ENCODE measurements around the gene GPHA2. TPM values are rescaled to one million over a fixed set of nuclear protein-coding genes. Genes with fewer than 3 reads are reported as not detected.

Gene GPHA2
- total and polyA plus RNA-seq, 4 donors = 0.43 TPM; not detected in 3

DNA sequence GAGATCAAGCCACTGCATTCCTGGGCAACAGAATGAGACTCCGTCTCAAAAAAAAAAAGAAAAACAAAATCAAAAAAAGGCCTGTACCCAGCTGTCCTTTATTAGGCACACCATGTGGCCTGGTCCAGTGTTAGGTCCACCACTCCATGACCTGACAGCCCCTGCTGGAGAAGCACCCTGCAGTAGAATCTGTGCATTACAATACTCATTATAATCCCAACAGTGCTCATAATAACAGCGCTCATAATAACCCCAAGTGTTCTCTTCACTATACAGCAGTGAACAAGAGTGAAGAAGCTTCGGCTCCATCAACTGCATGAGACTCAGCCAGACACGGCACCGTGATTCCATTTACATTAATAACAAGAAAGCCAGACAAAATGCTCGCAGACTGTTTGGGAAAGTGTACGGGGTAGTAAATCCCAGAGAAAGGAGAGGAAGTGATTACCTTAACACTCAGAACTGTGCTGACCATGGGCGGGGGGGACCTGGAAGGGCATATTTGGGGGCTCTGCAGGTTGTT, 48.4 kb downstream of the GPHA2 start:
- H3K9me3 ChIP-seq (ENCODE audit: control insufficient read depth, low read length) = no peaks in the 10 kb centered on the region
- no peak for ATAC-seq (ENCODE audit: low FRiP score)
- 74 to 79% methylated on average over 8 of the region's 8 CpGs for WGBS, 2 donors
- H3K27me3 ChIP-seq (ENCODE audit: control insufficient read depth in 1 of 2, insufficient read depth in 2 of 2, low read length in 1 of 2) = no peaks in the 10 kb centered on the region
- H3K27ac ChIP-seq (ENCODE audit: low read depth in 1 of 2, low read length in 2 of 2) = no peak overlapping the region
- no peaks in the 10 kb centered on the region for H3K36me3 ChIP-seq (ENCODE audit: control insufficient read depth in 1 of 2, insufficient read depth in 2 of 2, low read length in 1 of 2)
- H3K4me1 ChIP-seq (ENCODE audit: control insufficient read depth in 1 of 2, insufficient read depth in 2 of 2, low read length in 2 of 2) = no peaks in the 10 kb centered on the region
- intact Hi-C loops (cut with DNase I) = no loop called here
- no peak for DNase-seq
- H3K4me3 ChIP-seq (ENCODE audit: low read length in 2 of 2) = no peak overlapping the region

GRCh38 chr11:64885367-64886286, 50.1 kb downstream of the GPHA2 start:
- intact Hi-C loops (cut with DNase I) = no loop called here
- WGBS, 2 donors = 87 to 92% methylated on average over 15 of the region's 15 CpGs

More at GRCh38 chr11:64885367-64886286, 50.1 kb downstream of the GPHA2 start:
- no peaks in the 10 kb centered on the region for H3K9me3 ChIP-seq (ENCODE audit: control insufficient read depth, low read length)
- no peaks in the 10 kb centered on the region for H3K27me3 ChIP-seq (ENCODE audit: control insufficient read depth in 1 of 2, insufficient read depth in 2 of 2, low read length in 1 of 2)
- DNase-seq (no peak), ATAC-seq (ENCODE audit: low FRiP score) (no peak)
- H3K36me3 ChIP-seq (ENCODE audit: control insufficient read depth in 1 of 2, insufficient read depth in 2 of 2, low read length in 1 of 2) = no peaks in the 10 kb centered on the region
- no peak overlapping the region for H3K27ac ChIP-seq (ENCODE audit: low read depth in 1 of 2, low read length in 2 of 2)
- H3K4me3 ChIP-seq (ENCODE audit: low read length in 2 of 2) = no peak overlapping the region
- no peaks in the 10 kb centered on the region for H3K4me1 ChIP-seq (ENCODE audit: control insufficient read depth in 1 of 2, insufficient read depth in 2 of 2, low read length in 2 of 2)

Small RNA genes lying within 50 kb of the gene (microRNA-seq; reads per million reads assigned to microRNA genes)
- gene MIR6749 (0 to 0.60 reads per million in 2 donors), gene MIR6750 (0 to 1.2 reads per million in 2 donors)

Other genes with a start within 250 kb of the GPHA2 start
- 10 to 100 TPM; 21.6 to 35.9 TPM for gene NRXN2, start 212.7 kb downstream of the GPHA2 start, total RNA-seq
- 1 to 10 TPM; 2.6 to 9.6 TPM for gene NRXN2, start 212.7 kb downstream of the GPHA2 start, polyA plus RNA-seq
- gene RASGRP2, start 191.8 kb downstream of the GPHA2 start, total RNA-seq = 10 to 100 TPM; 44.7 to 52.6 TPM
- 100 to 1,000 TPM in 1 of 2 donors, 10 to 100 TPM in 1; 20.8 to 152 TPM for gene RASGRP2, start 191.8 kb downstream of the GPHA2 start, polyA plus RNA-seq
- gene PYGM, start 175.9 kb downstream of the GPHA2 start, total RNA-seq = 10 to 100 TPM; 11.5 to 12.9 TPM
- 10 to 100 TPM in 1 of 2 donors, 1 to 10 TPM in 1; 1.9 to 12.5 TPM for gene PYGM, start 175.9 kb downstream of the GPHA2 start, polyA plus RNA-seq
- 100 to 1,000 TPM; 267 to 322 TPM for gene SF1, start 157.4 kb downstream of the GPHA2 start, total RNA-seq
- gene SF1, start 157.4 kb downstream of the GPHA2 start, polyA plus RNA-seq = 100 to 1,000 TPM in 1 of 2 donors, 10 to 100 TPM in 1; 46.6 to 136 TPM
- 10 to 100 TPM; 10.7 to 11.5 TPM for gene MAP4K2, start 132.7 kb downstream of the GPHA2 start, total RNA-seq
- gene MAP4K2, start 132.7 kb downstream of the GPHA2 start, polyA plus RNA-seq = 10 to 100 TPM in 1 of 2 donors, 1 to 10 TPM in 1; 5.4 to 29.6 TPM
- gene MEN1, start 125.3 kb downstream of the GPHA2 start, total RNA-seq = 10 to 100 TPM; 14.5 to 18.0 TPM
- gene MEN1, start 125.3 kb downstream of the GPHA2 start, polyA plus RNA-seq = 10 to 100 TPM in 1 of 2 donors, 1 to 10 TPM in 1; 9.1 to 18.8 TPM
- 1 to 10 TPM in 1 of 2 donors, under 1 TPM in 1; 0.29 to 1.2 TPM for gene CDC42BPG, start 91.2 kb downstream of the GPHA2 start, total RNA-seq
- 1 to 10 TPM in 1 of 2 donors, under 1 TPM in 1; 0.56 to 6.0 TPM for gene CDC42BPG, start 91.2 kb downstream of the GPHA2 start, polyA plus RNA-seq
- 100 to 1,000 TPM in 1 of 2 donors, 10 to 100 TPM in 1; 61.8 to 122 TPM for gene EHD1, start 57.3 kb downstream of the GPHA2 start, total RNA-seq
- 10 to 100 TPM; 14.4 to 28.8 TPM for gene EHD1, start 57.3 kb downstream of the GPHA2 start, polyA plus RNA-seq
- 10 to 100 TPM; 19.6 to 20.6 TPM for gene ATG2A, start 18.7 kb downstream of the GPHA2 start, total RNA-seq
- gene ATG2A, start 18.7 kb downstream of the GPHA2 start, polyA plus RNA-seq = 10 to 100 TPM in 1 of 2 donors, 1 to 10 TPM in 1; 7.0 to 34.9 TPM
- 10 to 100 TPM; 32.7 to 36.8 TPM for gene PPP2R5B, start 11.2 kb downstream of the GPHA2 start, total RNA-seq
- gene PPP2R5B, start 11.2 kb downstream of the GPHA2 start, polyA plus RNA-seq = 10 to 100 TPM in 1 of 2 donors, 1 to 10 TPM in 1; 9.5 to 28.6 TPM
- gene MAJIN, start 36.2 kb upstream of the GPHA2 start, total RNA-seq = not detected
- not detected for gene MAJIN, start 36.2 kb upstream of the GPHA2 start, polyA plus RNA-seq
- gene BATF2, start 61.1 kb upstream of the GPHA2 start, total RNA-seq = 1 to 10 TPM; 2.5 to 3.6 TPM
- gene BATF2, start 61.1 kb upstream of the GPHA2 start, polyA plus RNA-seq = 1 to 10 TPM; 1.4 to 1.9 TPM
- 10 to 100 TPM; 96.3 to 98.5 TPM for gene ARL2, start 78.3 kb upstream of the GPHA2 start, total RNA-seq
- gene ARL2, start 78.3 kb upstream of the GPHA2 start, polyA plus RNA-seq = 100 to 1,000 TPM; 151 to 175 TPM
- gene SNX15, start 91.5 kb upstream of the GPHA2 start, total RNA-seq = 10 to 100 TPM; 19.9 to 26.1 TPM
- 10 to 100 TPM; 21.7 to 26.2 TPM for gene SNX15, start 91.5 kb upstream of the GPHA2 start, polyA plus RNA-seq
- gene SAC3D1, start 105.3 kb upstream of the GPHA2 start, total RNA-seq = 1 to 10 TPM; 3.6 to 4.9 TPM
- gene SAC3D1, start 105.3 kb upstream of the GPHA2 start, polyA plus RNA-seq = 1 to 10 TPM; 5.4 to 7.5 TPM
- gene NAALADL1, start 122.7 kb upstream of the GPHA2 start, total RNA-seq = 10 to 100 TPM; 14.1 to 29.4 TPM
- 10 to 100 TPM; 25.8 to 45.9 TPM for gene NAALADL1, start 122.7 kb upstream of the GPHA2 start, polyA plus RNA-seq
- gene CDCA5, start 148.1 kb upstream of the GPHA2 start, total RNA-seq = 1 to 10 TPM in 1 of 2 donors, under 1 TPM in 1; 0.81 to 1.0 TPM
- 1 to 10 TPM in 1 of 2 donors, under 1 TPM in 1; 1.00 to 2.5 TPM for gene CDCA5, start 148.1 kb upstream of the GPHA2 start, polyA plus RNA-seq
- 10 to 100 TPM; 31.5 to 35.0 TPM for gene ZFPL1, start 148.3 kb upstream of the GPHA2 start, total RNA-seq
- gene ZFPL1, start 148.3 kb upstream of the GPHA2 start, polyA plus RNA-seq = 10 to 100 TPM; 24.9 to 69.9 TPM
- gene VPS51, start 160.3 kb upstream of the GPHA2 start, total RNA-seq = 100 to 1,000 TPM; 101 to 121 TPM
- 100 to 1,000 TPM in 1 of 2 donors, 10 to 100 TPM in 1; 73.0 to 191 TPM for gene VPS51, start 160.3 kb upstream of the GPHA2 start, polyA plus RNA-seq
- gene TM7SF2, start 176.0 kb upstream of the GPHA2 start, total RNA-seq = 1 to 10 TPM; 5.2 to 7.2 TPM
- gene TM7SF2, start 176.0 kb upstream of the GPHA2 start, polyA plus RNA-seq = 10 to 100 TPM in 1 of 2 donors, 1 to 10 TPM in 1; 4.0 to 11.8 TPM
- 1 to 10 TPM; 4.1 to 7.5 TPM for gene ZNHIT2, start 181.8 kb upstream of the GPHA2 start, total RNA-seq
- 10 to 100 TPM in 1 of 2 donors, 1 to 10 TPM in 1; 3.4 to 12.9 TPM for gene ZNHIT2, start 181.8 kb upstream of the GPHA2 start, polyA plus RNA-seq
- 100 to 1,000 TPM; 674 to 804 TPM for gene FAU, start 186.2 kb upstream of the GPHA2 start, total RNA-seq
- 1,000 to 10,000 TPM; 1,037 to 1,172 TPM for gene FAU, start 186.2 kb upstream of the GPHA2 start, polyA plus RNA-seq
- 10 to 100 TPM; 35.0 to 37.1 TPM for gene MRPL49, start 186.4 kb upstream of the GPHA2 start, total RNA-seq
- gene MRPL49, start 186.4 kb upstream of the GPHA2 start, polyA plus RNA-seq = 10 to 100 TPM; 44.2 to 52.2 TPM
- 10 to 100 TPM; 50.2 to 64.0 TPM for gene SYVN1, start 198.6 kb upstream of the GPHA2 start, total RNA-seq
- gene SYVN1, start 198.6 kb upstream of the GPHA2 start, polyA plus RNA-seq = 10 to 100 TPM in 1 of 2 donors, 1 to 10 TPM in 1; 5.5 to 26.2 TPM
- gene SPDYC, start 234.3 kb upstream of the GPHA2 start, total RNA-seq = not detected
- gene SPDYC, start 234.3 kb upstream of the GPHA2 start, polyA plus RNA-seq = not detected
- gene CAPN1, start 246.0 kb upstream of the GPHA2 start, total RNA-seq = 100 to 1,000 TPM; 109 to 137 TPM
- gene CAPN1, start 246.0 kb upstream of the GPHA2 start, polyA plus RNA-seq = 10 to 100 TPM; 75.5 to 96.3 TPM

All from aorta (tissue), 5 donors.